Stomach (tissue), 9 donors: ENCODE measurements around the gene CDCA3. TPM values are rescaled to one million over a fixed set of nuclear protein-coding genes. Genes with fewer than 3 reads are reported as not detected.

Experiments used
- DNase-seq, 2 donors: peaks; one replicate each; pipeline versions ENCODE4 v3.0.0 to v3.0.0-alpha.2; 2013 to 2019
- H3K27ac ChIP-seq, 5 donors: fragments of 200-600 bp in 4 of 5; sonication (generic) in 4 of 5; one replicate each; pipeline ENCODE4 v1.5.1; 2013 to 2019; ENCODE audit warnings: mild to moderate bottlenecking in 1 of 5, moderate library complexity in 1 of 5
- H3K27me3 ChIP-seq, 3 donors: fragments of 200-600 bp; sonication (generic); one replicate each; pipeline ENCODE4 v1.5.1; 2017 to 2019; ENCODE audit warnings: mixed run types in 1 of 3
- H3K36me3 ChIP-seq, 4 donors: fragments of 200-600 bp; sonication (generic); 1 replicate in 3 of 4; 2 replicates in 1 of 4; pipeline ENCODE4 v1.5.1; 2016 to 2019
- H3K4me1 ChIP-seq, 4 donors: fragments of 200-600 bp; sonication (generic); one replicate each; pipeline ENCODE4 v1.5.1; 2016 to 2019
- H3K4me3 ChIP-seq, 4 donors: fragments of 200-600 bp; sonication (generic) in 3 of 4; one replicate each; pipeline ENCODE4 v1.5.1; 2016 to 2019; ENCODE audit warnings: mild to moderate bottlenecking in 1 of 4
- H3K9me3 ChIP-seq, 4 donors: fragments of 200-600 bp; sonication (generic); one replicate each; pipeline ENCODE4 v1.5.1; 2016 to 2019
- EP300 ChIP-seq: sonication (generic); formaldehyde crosslinking; IDR thresholded peaks from one replicate; pipeline ENCODE4 v1.6.1; 2017; ENCODE audit warnings: antibody characterized with exemption
- POLR2A ChIP-seq, 4 donors: fragments of 450-650 bp; IDR thresholded peaks; one replicate each; pipeline ENCODE4 v1.6.1; 2016; ENCODE audit warnings: antibody characterized with exemption in 4 of 4, control low read depth in 2 of 4, mild to moderate bottlenecking in 1 of 4, moderate library complexity in 1 of 4
- POLR2AphosphoS5 ChIP-seq, 3 donors: sonication (generic); formaldehyde crosslinking; IDR thresholded peaks; one replicate each; pipeline ENCODE4 v1.6.1; 2016; ENCODE audit warnings: antibody characterized with exemption in 3 of 3
- WGBS, 5 donors: extraction: QIAGEN DNeasy Blood & Tissue Kit in 3 of 5; methylation state at CpG; one replicate each; pipeline versions ENCODE4 v1.1.5 to v1.1.7; 2013 to 2018; 5-methylcytosine and 5-hydroxymethylcytosine counted together
- intact Hi-C: fragments of 100-400 bp; cut with DNase I; formaldehyde crosslinking; loops from one replicate; pipeline ENCODE4 v1.15.1; 2023; ENCODE audit warnings: low total_unique reads
- polyA plus RNA-seq, 3 donors: library from polyadenylated mRNA; stranded (reverse); fragments of 200-250 nt; gene quantifications; one replicate each; pipeline ENCODE4 v1.2.3, GENCODE V29; 2013
- total RNA-seq, 5 donors: library from RNA; depleted of rRNA; stranded (reverse); fragments of >200 nt; gene quantifications; one replicate each; pipeline versions ENCODE4 v1.1.0 to v1.2.3, GENCODE V29; 2014 to 2016
- TF ChIP-seq, protein P1 (sequence below), 7 experiments: fragments of 450-650 bp in 4 of 7; fragments of 200-600 bp in 3 of 7; sonication (generic) in 3 of 7; IDR thresholded peaks; one replicate each; pipeline ENCODE4 v1.5.1; 2016 to 2019; ENCODE audit warnings: antibody characterized with exemption in 7 of 7, control low read depth in 2 of 7, mild to moderate bottlenecking in 1 of 7
- donor health status: healthy with polysubstance abuse.
- donor health status: Bipolar disorder and iron deficiency.
- donor health status: healthy.

Gene CDCA3
- total and polyA plus RNA-seq, 8 donors = 2.1 to 56.0 (median 11.0) TPM

DNA sequence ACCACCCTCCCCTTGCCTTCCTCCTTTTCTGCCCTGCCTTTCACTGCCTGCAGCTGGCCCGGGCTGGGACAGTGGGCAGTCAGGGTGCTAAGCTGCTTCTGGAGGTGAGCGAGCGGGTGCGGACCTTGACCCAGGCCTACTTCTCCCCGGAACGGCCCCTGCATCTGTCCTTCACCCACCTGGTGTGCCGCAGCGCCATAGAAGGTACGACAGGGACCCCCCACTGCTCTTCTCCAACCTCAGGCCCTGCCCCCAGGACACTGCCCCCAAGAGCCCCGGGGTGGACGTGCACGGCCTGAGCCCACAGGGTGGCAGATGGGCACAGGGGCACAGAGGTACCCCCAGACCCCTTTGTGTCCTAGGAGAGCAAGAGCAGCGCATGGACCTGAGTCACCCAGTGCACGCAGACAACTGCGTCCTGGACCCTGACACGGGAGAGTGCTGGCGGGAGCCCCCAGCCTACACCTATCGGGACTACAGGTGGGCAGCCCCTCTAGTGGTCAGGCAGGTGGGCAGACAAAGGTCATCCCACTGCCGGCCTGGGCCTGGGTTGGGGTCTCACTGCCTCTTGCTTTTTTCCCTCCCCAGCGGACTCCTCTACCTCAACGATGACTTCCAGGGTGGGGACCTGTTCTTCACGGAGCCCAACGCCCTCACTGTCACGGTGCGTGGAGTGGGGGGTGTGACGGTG lies 13.6 kb downstream of the CDCA3 start:
- H3K4me3 ChIP-seq = no peak overlapping the region
- 90 to 94% (median 93%) methylated on average over 19 to 26 of the region's 26 CpGs for WGBS, 5 donors

DNA sequence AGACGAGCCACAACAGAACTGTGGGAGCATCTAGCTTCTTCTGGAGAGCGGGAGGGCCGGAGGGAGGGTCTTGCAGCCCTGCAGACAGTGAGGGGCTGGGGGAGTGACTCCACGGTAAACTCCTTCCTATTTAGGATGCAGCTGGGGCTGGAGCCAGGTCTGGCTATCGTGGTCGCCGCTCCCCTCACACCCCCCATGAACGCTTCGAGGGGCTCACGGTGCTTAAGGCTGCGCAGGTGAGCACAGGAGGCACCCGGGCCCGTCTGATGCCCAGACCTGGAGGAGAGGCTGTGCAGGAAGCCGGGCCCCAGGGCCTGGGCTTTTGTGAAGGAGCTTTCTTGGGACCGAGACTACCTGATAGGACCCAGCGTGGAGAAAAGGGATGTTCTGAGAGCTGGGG lies 14.2 kb downstream of the CDCA3 start:
- TF ChIP-seq POLR2AphosphoS5 (IDR thresholded peaks at IDR 0.05) = no peak
- TF ChIP-seq POLR2A (IDR thresholded peaks at IDR 0.05) = no peak
- TF ChIP-seq, protein P1, sequence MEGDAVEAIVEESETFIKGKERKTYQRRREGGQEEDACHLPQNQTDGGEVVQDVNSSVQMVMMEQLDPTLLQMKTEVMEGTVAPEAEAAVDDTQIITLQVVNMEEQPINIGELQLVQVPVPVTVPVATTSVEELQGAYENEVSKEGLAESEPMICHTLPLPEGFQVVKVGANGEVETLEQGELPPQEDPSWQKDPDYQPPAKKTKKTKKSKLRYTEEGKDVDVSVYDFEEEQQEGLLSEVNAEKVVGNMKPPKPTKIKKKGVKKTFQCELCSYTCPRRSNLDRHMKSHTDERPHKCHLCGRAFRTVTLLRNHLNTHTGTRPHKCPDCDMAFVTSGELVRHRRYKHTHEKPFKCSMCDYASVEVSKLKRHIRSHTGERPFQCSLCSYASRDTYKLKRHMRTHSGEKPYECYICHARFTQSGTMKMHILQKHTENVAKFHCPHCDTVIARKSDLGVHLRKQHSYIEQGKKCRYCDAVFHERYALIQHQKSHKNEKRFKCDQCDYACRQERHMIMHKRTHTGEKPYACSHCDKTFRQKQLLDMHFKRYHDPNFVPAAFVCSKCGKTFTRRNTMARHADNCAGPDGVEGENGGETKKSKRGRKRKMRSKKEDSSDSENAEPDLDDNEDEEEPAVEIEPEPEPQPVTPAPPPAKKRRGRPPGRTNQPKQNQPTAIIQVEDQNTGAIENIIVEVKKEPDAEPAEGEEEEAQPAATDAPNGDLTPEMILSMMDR (IDR thresholded peaks at IDR 0.05) = no peak
- no peak for TF ChIP-seq EP300
- H3K36me3 ChIP-seq = peaks cover 0 to 64% (median 56%) of the 10 kb centered on the region in 4 donors
- intact Hi-C loops = no loop called here
- H3K9me3 ChIP-seq = no peaks in the 10 kb centered on the region
- no peak overlapping the region for H3K4me3 ChIP-seq
- WGBS, 5 donors = 85 to 96% (median 89%) methylated on average over 16 of the region's 16 CpGs
- no peak overlapping the region for H3K27ac ChIP-seq
- peaks cover 0 to 15% (median 3%) of the 10 kb centered on the region in 4 donors for H3K4me1 ChIP-seq
- DNase-seq = no peak
- no peaks in the 10 kb centered on the region for H3K27me3 ChIP-seq

More for the DNA sequence above, 13.6 kb downstream of the CDCA3 start:
- TF ChIP-seq POLR2AphosphoS5 (IDR thresholded peaks at IDR 0.05) (no peak), POLR2A (IDR thresholded peaks at IDR 0.05) (no peak), EP300 (no peak)
- TF ChIP-seq, protein P1 (IDR thresholded peaks at IDR 0.05) = no peak
- no peaks in the 10 kb centered on the region for H3K27me3 ChIP-seq
- no peak overlapping the region for H3K27ac ChIP-seq
- H3K9me3 ChIP-seq = no peaks in the 10 kb centered on the region
- H3K36me3 ChIP-seq = peaks cover 0 to 57% (median 51%) of the 10 kb centered on the region in 4 donors
- intact Hi-C loops = no loop called here
- H3K4me1 ChIP-seq = peaks cover 0 to 21% (median 5%) of the 10 kb centered on the region in 4 donors
- DNase-seq = no peak

DNA sequence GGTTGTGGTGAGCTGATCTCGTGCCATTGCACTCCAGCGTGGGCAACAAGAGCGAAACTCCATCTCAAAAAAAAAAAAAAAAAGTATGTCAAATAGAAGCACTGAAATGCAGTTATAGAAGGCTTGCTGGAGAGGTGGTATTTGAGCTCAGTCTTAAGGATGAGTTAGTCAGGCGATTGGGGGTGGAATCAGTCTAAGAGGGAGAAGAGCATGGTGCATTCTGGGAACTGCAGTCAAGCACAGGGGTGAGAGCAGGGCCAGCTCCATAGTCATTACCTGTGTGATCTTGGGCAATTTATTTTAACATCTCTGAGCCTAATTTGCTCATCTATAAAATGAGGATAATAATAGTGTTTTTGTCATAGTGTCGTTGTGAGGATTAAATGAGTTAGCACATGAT lies 16.2 kb downstream of the CDCA3 start:
- TF ChIP-seq POLR2AphosphoS5 (IDR thresholded peaks at IDR 0.05) (no peak), EP300 (no peak), POLR2A (IDR thresholded peaks at IDR 0.05) (no peak)
- TF ChIP-seq, protein P1 (IDR thresholded peaks at IDR 0.05) = no peak
- Histone ChIP-seq H3K9me3 (no peaks in the 10 kb centered on the region), H3K36me3 (peaks cover 0 to 78% (median 68%) of the 10 kb centered on the region in 4 donors), H3K27me3 (peaks cover 0 to 2% (median 0%) of the 10 kb centered on the region in 3 donors), H3K4me1 (peaks cover under 1 to 7% (median 3%) of the 10 kb centered on the region in 4 donors), H3K27ac (no peak overlapping the region), H3K4me3 (no peak overlapping the region)
- 74 to 81% (median 77%) methylated on average over 5 of the region's 5 CpGs for WGBS, 5 donors
- no peak for DNase-seq
- intact Hi-C loops = no loop called here

DNA sequence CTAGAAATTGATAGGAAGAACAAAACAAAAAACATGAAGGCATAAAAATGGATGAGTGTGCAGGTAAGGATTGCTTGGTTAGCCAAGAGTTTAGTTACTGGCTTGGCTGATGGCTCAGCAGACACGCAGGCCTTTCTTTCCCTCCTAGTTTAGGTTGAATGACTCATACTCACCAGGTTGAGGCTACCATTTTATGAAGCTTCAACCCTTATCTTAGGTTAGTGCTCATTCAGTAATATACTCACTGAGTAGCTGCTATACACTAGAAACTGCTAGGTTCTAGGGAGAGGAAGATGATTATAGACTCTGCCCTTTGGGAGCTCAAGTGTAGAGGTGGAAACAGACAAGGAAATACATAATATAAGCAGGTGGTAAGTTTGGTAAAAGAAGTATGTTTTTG lies 16.8 kb downstream of the CDCA3 start:
- no peak overlapping the region for H3K4me3 ChIP-seq
- H3K4me1 ChIP-seq = peaks cover 6 to 14% (median 9%) of the 10 kb centered on the region in 4 donors
- H3K27ac ChIP-seq = no peak overlapping the region
- H3K9me3 ChIP-seq = no peaks in the 10 kb centered on the region
- H3K27me3 ChIP-seq = peaks cover 0 to 8% (median 0%) of the 10 kb centered on the region in 3 donors
- intact Hi-C loops = no loop called here
- 58 to 92% (median 67%) methylated on average over 1 of the region's 1 CpG for WGBS, 5 donors
- DNase-seq = no peak
- peaks cover 0 to 71% (median 64%) of the 10 kb centered on the region in 4 donors for H3K36me3 ChIP-seq
- TF ChIP-seq, protein P1 (IDR thresholded peaks at IDR 0.05) = no peak
- no peak for TF ChIP-seq POLR2A (IDR thresholded peaks at IDR 0.05)
- no peak for TF ChIP-seq POLR2AphosphoS5 (IDR thresholded peaks at IDR 0.05)
- TF ChIP-seq EP300 = no peak
